NCI-H774 (cell line): ENCODE data around the gene CCDC148.

ENCODE experiments used
- DNase-seq: peaks from one replicate; lab custom pipeline; 2025; lab: John Stamatoyannopoulos, UW

Gene CCDC148

GRCh38 chr2:158124896-158125295 lies 331.7 kb downstream of the CCDC148 start:
- no peak for DNase-seq
